ENCODE results near the gene TMEM255B.

- TF ChIP-seq CTCF (conservative IDR thresholded peaks at IDR 0.05; ENCODE audit: low read length) (no peak), EZH2phosphoT487 (IDR thresholded peaks at IDR 0.05; ENCODE audit: borderline replicate concordance) (no peak)
These were observed 104.7 kb downstream of the TMEM255B start, which contains the start of gene GAS6 for GRCh38 chr13:113863524-113864272.
